Activated T-helper 2 cell treated with anti-CD3 and anti-CD28 coated beads, Interferon-gamma antibody, Interleukin-2, Interleukin-4, amounts not matched to agents 10 μg/mL and 5 μg/mL and 100 μg/mL, durations not matched to agents 14 hours and 24 hours and 36 hours (primary cell): ENCODE measurements around the gene WDR38. TPM values are rescaled to one million over a fixed set of nuclear protein-coding genes. Genes with fewer than 3 reads are reported as not detected.

Source experiments
- total RNA-seq: library from RNA; stranded (reverse); gene quantifications from 2 replicates; pipeline ENCODE4 v1.2.3, GENCODE V29; 2022

Gene WDR38
- total RNA-seq, 1 donor from 2014 or later, result not detected

Other genes with a start within 250 kb of the WDR38 start
- 1.5 and 1.8 TPM in 2 replicates for gene NR6A1, start 82.1 kb upstream of the WDR38 start, total RNA-seq
- gene OLFML2A, start 76.3 kb upstream of the WDR38 start, total RNA-seq, result 0.11 TPM in 1 of 2 replicates, not detected in the other
- gene RPL35, start 8.5 kb downstream of the WDR38 start, total RNA-seq, result 1,671 and 1,735 TPM in 2 replicates
- gene ARPC5L, start 8.7 kb downstream of the WDR38 start, total RNA-seq, result 76.4 and 76.7 TPM in 2 replicates
- gene GOLGA1, start 87.6 kb downstream of the WDR38 start, total RNA-seq, result 15.5 and 16.1 TPM in 2 replicates